ENCODE data around the gene PSME4. TPM values are rescaled to one million over a fixed set of nuclear protein-coding genes. Genes with fewer than 3 reads are reported as not detected.

PSME4 gene
- total RNA-seq, 1 donor from 2014 or later: 87.6 TPM

GRCh38 chr2:53867169-53867568, 103.6 kb downstream of the PSME4 start:
- Mint-ChIP-seq H3K36me3 (ENCODE audit: unreplicated experiment) (no peaks in the 10 kb centered on the region), H3K9me3 (ENCODE audit: unreplicated experiment) (no peaks in the 10 kb centered on the region), H3K27ac (ENCODE audit: unreplicated experiment) (no peak overlapping the region), H3K27me3 (ENCODE audit: unreplicated experiment) (peaks cover 2% of the 10 kb centered on the region), H3K4me3 (ENCODE audit: unreplicated experiment) (no peak overlapping the region), H3K4me1 (ENCODE audit: low read depth, unreplicated experiment) (no peaks in the 10 kb centered on the region)
- no peak for DNase-seq
- TF ChIP-seq CTCF (IDR thresholded peaks at IDR 0.05; ENCODE audit: partially characterized antibody, unreplicated experiment): no peak

GRCh38 chr2:53865962-53866361, 104.8 kb downstream of the PSME4 start:
- H3K4me3 Mint-ChIP-seq (ENCODE audit: unreplicated experiment): no peak overlapping the region
- H3K36me3 Mint-ChIP-seq (ENCODE audit: unreplicated experiment): no peaks in the 10 kb centered on the region
- no peaks in the 10 kb centered on the region for H3K4me1 Mint-ChIP-seq (ENCODE audit: low read depth, unreplicated experiment)

GRCh38 chr2:53865264-53865663, 105.5 kb downstream of the PSME4 start:
- Mint-ChIP-seq H3K36me3 (ENCODE audit: unreplicated experiment) (no peaks in the 10 kb centered on the region), H3K27ac (ENCODE audit: unreplicated experiment) (no peak overlapping the region), H3K4me1 (ENCODE audit: low read depth, unreplicated experiment) (no peaks in the 10 kb centered on the region), H3K27me3 (ENCODE audit: unreplicated experiment) (peaks cover 2% of the 10 kb centered on the region), H3K4me3 (ENCODE audit: unreplicated experiment) (no peak overlapping the region), H3K9me3 (ENCODE audit: unreplicated experiment) (no peaks in the 10 kb centered on the region)
- TF ChIP-seq CTCF (IDR thresholded peaks at IDR 0.05; ENCODE audit: partially characterized antibody, unreplicated experiment): no peak
- DNase-seq: no peak

More at GRCh38 chr2:53865962-53866361, 104.8 kb downstream of the PSME4 start:
- no peaks in the 10 kb centered on the region for H3K9me3 Mint-ChIP-seq (ENCODE audit: unreplicated experiment)
- no peak overlapping the region for H3K27ac Mint-ChIP-seq (ENCODE audit: unreplicated experiment)
- TF ChIP-seq CTCF (IDR thresholded peaks at IDR 0.05; ENCODE audit: partially characterized antibody, unreplicated experiment): no peak
- H3K27me3 Mint-ChIP-seq (ENCODE audit: unreplicated experiment): peaks cover 2% of the 10 kb centered on the region
- no peak for DNase-seq

GRCh38 chr2:53863538-53864227, 107.1 kb downstream of the PSME4 start:
- no peak overlapping the region for H3K27ac Mint-ChIP-seq (ENCODE audit: unreplicated experiment)
- peaks cover 2% of the 10 kb centered on the region for H3K4me1 Mint-ChIP-seq (ENCODE audit: low read depth, unreplicated experiment)
- H3K9me3 Mint-ChIP-seq (ENCODE audit: unreplicated experiment): no peaks in the 10 kb centered on the region
- H3K4me3 Mint-ChIP-seq (ENCODE audit: unreplicated experiment): no peak overlapping the region
- DNase-seq: no peak
- no peaks in the 10 kb centered on the region for H3K36me3 Mint-ChIP-seq (ENCODE audit: unreplicated experiment)
- peaks cover 2% of the 10 kb centered on the region for H3K27me3 Mint-ChIP-seq (ENCODE audit: unreplicated experiment)
- no peak for TF ChIP-seq CTCF (IDR thresholded peaks at IDR 0.05; ENCODE audit: partially characterized antibody, unreplicated experiment)

GRCh38 chr2:53861824-53862223, 109.0 kb downstream of the PSME4 start:
- H3K27ac Mint-ChIP-seq (ENCODE audit: unreplicated experiment): no peak overlapping the region
- H3K36me3 Mint-ChIP-seq (ENCODE audit: unreplicated experiment): no peaks in the 10 kb centered on the region
- DNase-seq: no peak
- H3K27me3 Mint-ChIP-seq (ENCODE audit: unreplicated experiment): peaks cover 2% of the 10 kb centered on the region
- TF ChIP-seq CTCF (IDR thresholded peaks at IDR 0.05; ENCODE audit: partially characterized antibody, unreplicated experiment): no peak
- H3K9me3 Mint-ChIP-seq (ENCODE audit: unreplicated experiment): no peaks in the 10 kb centered on the region
- H3K4me1 Mint-ChIP-seq (ENCODE audit: low read depth, unreplicated experiment): peaks cover 5% of the 10 kb centered on the region
- H3K4me3 Mint-ChIP-seq (ENCODE audit: unreplicated experiment): no peak overlapping the region

All from glutamatergic neuron (in vitro differentiated cells).